ENCODE results near the gene FANCL. TPM values are rescaled to one million over a fixed set of nuclear protein-coding genes. Genes with fewer than 3 reads are reported as not detected.
"Not testable (repeated sequence)": the region's sequence is repeated elsewhere in the genome, so short reads cannot be mapped to it uniquely, and the experiment has no call there.

FANCL gene
- total RNA-seq, 2 donors from 2014 or later = 23.7 to 36.4 TPM

GRCh38 chr2:58227171-58227917 is 13.8 kb downstream of the FANCL start:
- TF ChIP-seq, protein P1, sequence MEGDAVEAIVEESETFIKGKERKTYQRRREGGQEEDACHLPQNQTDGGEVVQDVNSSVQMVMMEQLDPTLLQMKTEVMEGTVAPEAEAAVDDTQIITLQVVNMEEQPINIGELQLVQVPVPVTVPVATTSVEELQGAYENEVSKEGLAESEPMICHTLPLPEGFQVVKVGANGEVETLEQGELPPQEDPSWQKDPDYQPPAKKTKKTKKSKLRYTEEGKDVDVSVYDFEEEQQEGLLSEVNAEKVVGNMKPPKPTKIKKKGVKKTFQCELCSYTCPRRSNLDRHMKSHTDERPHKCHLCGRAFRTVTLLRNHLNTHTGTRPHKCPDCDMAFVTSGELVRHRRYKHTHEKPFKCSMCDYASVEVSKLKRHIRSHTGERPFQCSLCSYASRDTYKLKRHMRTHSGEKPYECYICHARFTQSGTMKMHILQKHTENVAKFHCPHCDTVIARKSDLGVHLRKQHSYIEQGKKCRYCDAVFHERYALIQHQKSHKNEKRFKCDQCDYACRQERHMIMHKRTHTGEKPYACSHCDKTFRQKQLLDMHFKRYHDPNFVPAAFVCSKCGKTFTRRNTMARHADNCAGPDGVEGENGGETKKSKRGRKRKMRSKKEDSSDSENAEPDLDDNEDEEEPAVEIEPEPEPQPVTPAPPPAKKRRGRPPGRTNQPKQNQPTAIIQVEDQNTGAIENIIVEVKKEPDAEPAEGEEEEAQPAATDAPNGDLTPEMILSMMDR (IDR thresholded peaks at IDR 0.05) = no peak
- TF ChIP-seq POLR2A (IDR thresholded peaks at IDR 0.05) (no peak), POLR2AphosphoS5 (IDR thresholded peaks at IDR 0.05) (no peak)
- no peak overlapping the region for H3K4me3 ChIP-seq
- H3K4me1 ChIP-seq (replicated peaks) = no peaks in the 10 kb centered on the region
- no peaks in the 10 kb centered on the region for H3K27me3 ChIP-seq (replicated peaks; ENCODE audit: insufficient read depth)
- no peaks in the 10 kb centered on the region for H3K9me3 ChIP-seq
- no peak overlapping the region for H3K27ac ChIP-seq
- intact Hi-C loops (cut with DNase I) = no loop called here
- no peaks in the 10 kb centered on the region for H3K36me3 ChIP-seq
- WGBS = 95% methylated on average over 16 of the region's 16 CpGs
- no peak for DNase-seq (ENCODE audit: low spot score)

DNA sequence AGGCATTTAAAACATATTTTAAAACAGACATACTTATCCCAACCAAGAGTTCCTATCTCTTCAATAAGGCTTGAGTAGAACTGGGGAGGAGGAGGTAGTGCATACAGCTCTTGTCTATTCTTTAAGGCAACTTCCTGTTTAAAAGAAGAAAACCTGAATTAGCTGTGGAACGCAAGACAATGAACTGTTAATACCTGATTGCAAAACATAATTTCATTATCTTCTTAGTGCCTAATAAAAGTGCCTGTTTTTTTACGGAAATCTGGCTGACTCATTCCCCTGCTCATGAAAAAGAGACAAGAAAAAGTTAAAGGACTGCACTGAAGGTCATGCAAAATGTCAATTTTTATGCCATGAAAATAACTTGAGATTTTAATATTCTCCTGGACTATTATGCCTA is 19.2 kb downstream of the FANCL start:
- TF ChIP-seq POLR2A (IDR thresholded peaks at IDR 0.05) (no peak), POLR2AphosphoS5 (IDR thresholded peaks at IDR 0.05) (no peak)
- TF ChIP-seq, protein P1 (IDR thresholded peaks at IDR 0.05) = no peak
- DNase-seq (ENCODE audit: low spot score) = no peak
- no peaks in the 10 kb centered on the region for H3K36me3 ChIP-seq
- H3K4me1 ChIP-seq (replicated peaks) = no peaks in the 10 kb centered on the region
- WGBS = 41% methylated on average over 2 of the region's 2 CpGs
- H3K27ac ChIP-seq = no peak overlapping the region
- no peaks in the 10 kb centered on the region for H3K27me3 ChIP-seq (replicated peaks; ENCODE audit: insufficient read depth)
- intact Hi-C loops (cut with DNase I) = no loop called here
- no peak overlapping the region for H3K4me3 ChIP-seq
- H3K9me3 ChIP-seq = no peaks in the 10 kb centered on the region

GRCh38 chr2:58215429-58215828 is 25.7 kb downstream of the FANCL start:
- intact Hi-C loops (cut with DNase I) = no loop called here
- H3K27ac ChIP-seq = no peak overlapping the region
- H3K27me3 ChIP-seq (replicated peaks; ENCODE audit: insufficient read depth) = no peaks in the 10 kb centered on the region
- H3K36me3 ChIP-seq = no peaks in the 10 kb centered on the region
- H3K4me1 ChIP-seq (replicated peaks) = no peaks in the 10 kb centered on the region
- no peak for DNase-seq (ENCODE audit: low spot score)
- WGBS = 76% methylated on average over 1 of the region's 1 CpG
- TF ChIP-seq POLR2AphosphoS5 (IDR thresholded peaks at IDR 0.05) (no peak), POLR2A (IDR thresholded peaks at IDR 0.05) (no peak)
- TF ChIP-seq, protein P1 (IDR thresholded peaks at IDR 0.05) = no peak
- H3K4me3 ChIP-seq = no peak overlapping the region
- no peaks in the 10 kb centered on the region for H3K9me3 ChIP-seq

DNA sequence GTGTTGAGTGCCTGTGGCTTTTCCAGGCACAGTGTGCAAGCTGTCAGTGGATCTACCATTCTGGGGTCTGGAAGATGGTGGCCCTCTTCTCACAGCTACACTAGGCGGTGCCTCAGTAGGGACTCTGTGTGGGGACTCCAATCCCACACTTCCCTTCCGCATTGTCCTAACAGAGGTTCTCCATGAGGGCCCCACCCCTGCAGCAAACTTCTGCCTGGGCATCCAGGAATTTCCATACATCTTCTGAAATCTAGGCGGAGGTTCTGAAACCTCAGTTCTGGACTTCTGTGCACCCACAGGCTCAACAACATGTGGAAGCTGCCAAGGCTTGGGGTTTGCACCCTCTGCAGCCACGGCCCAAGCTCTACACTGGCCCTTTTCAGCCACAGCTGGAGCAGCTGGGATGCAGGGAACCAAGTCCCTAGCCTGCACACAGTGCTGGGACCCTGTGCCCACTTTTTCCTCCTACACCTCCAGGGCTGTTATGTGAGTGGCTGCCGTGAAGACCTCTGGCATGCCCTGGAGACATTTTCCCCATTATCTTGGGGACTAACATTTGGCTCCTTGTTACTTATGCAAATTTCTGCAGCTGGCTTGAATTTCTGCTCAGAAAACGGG is 30.1 kb downstream of the FANCL start:
- DNase-seq (ENCODE audit: low spot score); H3K27ac ChIP-seq; intact Hi-C loops (cut with DNase I); H3K4me3 ChIP-seq; H3K36me3 ChIP-seq; H3K4me1 ChIP-seq (replicated peaks); H3K27me3 ChIP-seq (replicated peaks; ENCODE audit: insufficient read depth); H3K9me3 ChIP-seq: not testable (repeated sequence)
- WGBS = 97% methylated on average over 6 of the region's 6 CpGs

- intact Hi-C loops (cut with DNase I) = no loop called here
- TF ChIP-seq POLR2AphosphoS5 (IDR thresholded peaks at IDR 0.05) (no peak), POLR2A (IDR thresholded peaks at IDR 0.05) (no peak)
- TF ChIP-seq, protein P1 (IDR thresholded peaks at IDR 0.05) = no peak
- WGBS = 89% methylated on average over 3 of the region's 3 CpGs
- no peaks in the 10 kb centered on the region for H3K36me3 ChIP-seq
- H3K27ac ChIP-seq = no peak overlapping the region
- H3K4me1 ChIP-seq (replicated peaks) = no peaks in the 10 kb centered on the region
- H3K27me3 ChIP-seq (replicated peaks; ENCODE audit: insufficient read depth) = no peaks in the 10 kb centered on the region
- no peak for DNase-seq (ENCODE audit: low spot score)
- no peaks in the 10 kb centered on the region for H3K9me3 ChIP-seq
- no peak overlapping the region for H3K4me3 ChIP-seq
These were observed 33.9 kb downstream of the FANCL start for GRCh38 chr2:58207189-58207588.
